Neural cell (in vitro differentiated cells): ENCODE results near the gene ZNF524.

Experiments used
- EZH2 ChIP-seq: fragments of 200-600, 300-800 bp; shearing (Covaris generic), sonication (generic); IDR thresholded peaks from 2 replicates; pipeline ENCODE4 v1.6.1; 2014; ENCODE audit warnings: antibody characterized with exemption, low read length, borderline replicate concordance, mild to moderate bottlenecking; ENCODE audit not compliant: insufficient read depth, poor library complexity, severe bottlenecking
- TF ChIP-seq, protein P1 (sequence below): fragments of 450-650 bp; IDR thresholded peaks from 2 replicates; pipeline ENCODE4 v1.5.1; 2014; ENCODE audit warnings: antibody characterized with exemption, mild to moderate bottlenecking, moderate library complexity; ENCODE audit not compliant: poor library complexity, severe bottlenecking
- TF ChIP-seq, protein P2 (sequence below): IDR thresholded peaks from 2 replicates; pipeline ENCODE4 v1.6.1; 2012; ENCODE audit warnings: borderline replicate concordance

DNA sequence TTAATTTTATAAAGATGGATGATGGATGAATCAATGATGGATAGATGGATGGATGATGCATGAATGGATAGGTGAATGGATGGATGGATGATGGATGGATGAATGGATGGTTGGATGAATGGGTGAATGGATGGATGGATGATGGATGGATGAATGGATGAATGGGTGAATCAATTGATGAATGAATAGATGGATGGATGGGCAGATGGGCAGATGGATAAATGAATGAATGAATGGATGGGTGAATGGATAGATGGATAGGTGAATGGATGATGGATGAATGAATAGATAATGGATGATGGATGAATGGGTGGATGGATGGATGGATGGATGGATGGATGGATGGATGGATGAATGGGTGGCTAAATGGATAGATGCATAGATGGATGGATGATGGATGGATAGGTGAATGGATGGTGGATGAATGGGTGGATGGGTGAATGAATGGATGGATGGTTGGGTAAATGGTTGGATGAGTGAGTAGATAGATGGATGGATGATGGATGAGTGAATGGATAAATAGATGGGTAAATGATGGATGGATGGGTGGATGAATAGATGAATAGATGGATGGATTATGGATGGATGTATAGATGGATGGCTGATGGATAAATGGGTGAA is 32.3 kb upstream of the ZNF524 start:
- TF ChIP-seq, protein P1, sequence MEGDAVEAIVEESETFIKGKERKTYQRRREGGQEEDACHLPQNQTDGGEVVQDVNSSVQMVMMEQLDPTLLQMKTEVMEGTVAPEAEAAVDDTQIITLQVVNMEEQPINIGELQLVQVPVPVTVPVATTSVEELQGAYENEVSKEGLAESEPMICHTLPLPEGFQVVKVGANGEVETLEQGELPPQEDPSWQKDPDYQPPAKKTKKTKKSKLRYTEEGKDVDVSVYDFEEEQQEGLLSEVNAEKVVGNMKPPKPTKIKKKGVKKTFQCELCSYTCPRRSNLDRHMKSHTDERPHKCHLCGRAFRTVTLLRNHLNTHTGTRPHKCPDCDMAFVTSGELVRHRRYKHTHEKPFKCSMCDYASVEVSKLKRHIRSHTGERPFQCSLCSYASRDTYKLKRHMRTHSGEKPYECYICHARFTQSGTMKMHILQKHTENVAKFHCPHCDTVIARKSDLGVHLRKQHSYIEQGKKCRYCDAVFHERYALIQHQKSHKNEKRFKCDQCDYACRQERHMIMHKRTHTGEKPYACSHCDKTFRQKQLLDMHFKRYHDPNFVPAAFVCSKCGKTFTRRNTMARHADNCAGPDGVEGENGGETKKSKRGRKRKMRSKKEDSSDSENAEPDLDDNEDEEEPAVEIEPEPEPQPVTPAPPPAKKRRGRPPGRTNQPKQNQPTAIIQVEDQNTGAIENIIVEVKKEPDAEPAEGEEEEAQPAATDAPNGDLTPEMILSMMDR: no peak
- no peak for TF ChIP-seq EZH2
- TF ChIP-seq, protein P2, sequence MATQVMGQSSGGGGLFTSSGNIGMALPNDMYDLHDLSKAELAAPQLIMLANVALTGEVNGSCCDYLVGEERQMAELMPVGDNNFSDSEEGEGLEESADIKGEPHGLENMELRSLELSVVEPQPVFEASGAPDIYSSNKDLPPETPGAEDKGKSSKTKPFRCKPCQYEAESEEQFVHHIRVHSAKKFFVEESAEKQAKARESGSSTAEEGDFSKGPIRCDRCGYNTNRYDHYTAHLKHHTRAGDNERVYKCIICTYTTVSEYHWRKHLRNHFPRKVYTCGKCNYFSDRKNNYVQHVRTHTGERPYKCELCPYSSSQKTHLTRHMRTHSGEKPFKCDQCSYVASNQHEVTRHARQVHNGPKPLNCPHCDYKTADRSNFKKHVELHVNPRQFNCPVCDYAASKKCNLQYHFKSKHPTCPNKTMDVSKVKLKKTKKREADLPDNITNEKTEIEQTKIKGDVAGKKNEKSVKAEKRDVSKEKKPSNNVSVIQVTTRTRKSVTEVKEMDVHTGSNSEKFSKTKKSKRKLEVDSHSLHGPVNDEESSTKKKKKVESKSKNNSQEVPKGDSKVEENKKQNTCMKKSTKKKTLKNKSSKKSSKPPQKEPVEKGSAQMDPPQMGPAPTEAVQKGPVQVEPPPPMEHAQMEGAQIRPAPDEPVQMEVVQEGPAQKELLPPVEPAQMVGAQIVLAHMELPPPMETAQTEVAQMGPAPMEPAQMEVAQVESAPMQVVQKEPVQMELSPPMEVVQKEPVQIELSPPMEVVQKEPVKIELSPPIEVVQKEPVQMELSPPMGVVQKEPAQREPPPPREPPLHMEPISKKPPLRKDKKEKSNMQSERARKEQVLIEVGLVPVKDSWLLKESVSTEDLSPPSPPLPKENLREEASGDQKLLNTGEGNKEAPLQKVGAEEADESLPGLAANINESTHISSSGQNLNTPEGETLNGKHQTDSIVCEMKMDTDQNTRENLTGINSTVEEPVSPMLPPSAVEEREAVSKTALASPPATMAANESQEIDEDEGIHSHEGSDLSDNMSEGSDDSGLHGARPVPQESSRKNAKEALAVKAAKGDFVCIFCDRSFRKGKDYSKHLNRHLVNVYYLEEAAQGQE: no peak
